Daoy (cell line): ENCODE data around the gene B3GNT5. TPM values are rescaled to one million over a fixed set of nuclear protein-coding genes. Genes with fewer than 3 reads are reported as not detected.
"Not testable (repeated sequence)": the region's sequence is repeated elsewhere in the genome, so short reads cannot be mapped to it uniquely, and the experiment has no call there.

ENCODE experiments used
- DNase-seq: peaks from one replicate; pipeline ENCODE4 v3.0.0-alpha.2; 2015; ENCODE audit warnings: low read depth
- total RNA-seq: library from RNA; depleted of rRNA; stranded (reverse); fragments of >200 nt; shearing (Covaris generic); gene quantifications from 2 replicates; pipeline ENCODE4 v1.2.3, GENCODE V29; 2014

B3GNT5 gene
- total RNA-seq, 1 experiment from 2014 or later: 14.1 TPM

GRCh38 chr3:183230251-183230650 is 22.8 kb upstream of the B3GNT5 start:
- not testable (repeated sequence) for DNase-seq

DNA sequence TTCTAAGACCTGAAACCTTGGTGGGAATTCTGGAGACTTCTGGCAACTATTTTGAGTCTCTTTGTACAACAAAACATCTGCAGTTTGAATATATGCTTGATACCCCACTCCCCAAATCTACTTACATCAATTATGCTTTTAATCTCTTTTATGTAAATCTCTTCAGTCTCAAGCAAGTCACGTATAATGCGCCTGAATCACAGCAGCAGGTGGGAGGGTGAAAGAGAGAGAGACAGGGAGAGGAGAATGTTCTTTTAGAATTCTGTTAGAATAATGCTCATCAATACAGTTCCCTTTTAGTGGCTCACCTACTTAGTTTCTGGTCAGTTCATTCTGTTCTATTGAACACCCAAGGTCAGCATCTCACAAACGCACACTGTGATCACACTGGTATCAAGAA is 22.2 kb upstream of the B3GNT5 start:
- DNase-seq: no peak

GRCh38 chr3:183233966-183234365 is 19.1 kb upstream of the B3GNT5 start:
- DNase-seq: no peak

DNA sequence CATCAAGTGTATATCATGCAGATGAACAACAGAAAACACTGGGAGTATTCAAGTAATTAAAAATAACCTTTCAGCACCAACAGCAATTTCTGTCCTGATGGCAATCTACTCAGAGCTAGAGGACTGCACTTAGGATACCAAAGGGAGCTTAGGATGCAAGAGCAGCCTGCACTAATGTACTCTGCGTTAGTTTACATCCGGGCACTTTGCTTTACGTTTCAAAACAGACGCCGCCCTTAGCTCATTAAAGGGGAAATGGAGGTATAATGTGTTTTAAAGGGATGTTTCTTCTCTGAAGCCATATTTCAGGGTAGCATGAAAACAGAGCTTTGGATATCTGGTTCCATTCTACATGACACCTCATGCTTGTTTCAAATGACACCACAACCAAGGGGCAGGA is 14.0 kb upstream of the B3GNT5 start:
- DNase-seq: no peak

GRCh38 chr3:183242431-183242830 is 10.6 kb upstream of the B3GNT5 start:
- DNase-seq: no peak

GRCh38 chr3:183244219-183244618 is 8.8 kb upstream of the B3GNT5 start:
- peak; percentile 78 for DNase-seq

- no peak for DNase-seq
These were observed 8.0 kb upstream of the B3GNT5 start for GRCh38 chr3:183244981-183245476.

DNA sequence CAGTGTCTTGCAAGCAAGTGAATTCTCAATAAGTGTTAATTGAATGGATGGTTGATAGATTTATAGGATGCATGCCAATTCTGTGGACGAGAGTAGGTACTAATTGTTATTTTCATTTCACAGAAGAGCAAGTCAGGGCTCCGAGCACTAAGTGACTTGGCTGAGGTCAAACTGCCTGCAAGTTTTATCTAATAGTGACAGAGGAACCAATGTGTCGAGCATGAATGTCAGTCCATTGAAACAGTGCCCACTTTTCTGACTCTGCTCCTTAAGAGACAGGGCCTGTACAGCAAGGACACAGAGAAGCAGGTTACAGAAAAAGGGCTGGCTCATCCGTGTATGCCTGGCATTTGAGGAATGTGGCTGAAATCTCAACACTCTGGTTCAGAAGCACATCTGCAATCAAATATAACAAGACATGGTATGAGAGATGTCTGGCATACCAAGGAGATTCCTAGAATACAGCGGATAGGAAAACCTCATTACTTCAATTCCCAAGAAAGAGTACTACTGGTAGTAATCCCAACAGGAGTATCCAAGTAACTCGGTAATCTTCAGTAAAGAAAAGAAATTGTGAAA is 6.0 kb upstream of the B3GNT5 start:
- no peak for DNase-seq

DNA sequence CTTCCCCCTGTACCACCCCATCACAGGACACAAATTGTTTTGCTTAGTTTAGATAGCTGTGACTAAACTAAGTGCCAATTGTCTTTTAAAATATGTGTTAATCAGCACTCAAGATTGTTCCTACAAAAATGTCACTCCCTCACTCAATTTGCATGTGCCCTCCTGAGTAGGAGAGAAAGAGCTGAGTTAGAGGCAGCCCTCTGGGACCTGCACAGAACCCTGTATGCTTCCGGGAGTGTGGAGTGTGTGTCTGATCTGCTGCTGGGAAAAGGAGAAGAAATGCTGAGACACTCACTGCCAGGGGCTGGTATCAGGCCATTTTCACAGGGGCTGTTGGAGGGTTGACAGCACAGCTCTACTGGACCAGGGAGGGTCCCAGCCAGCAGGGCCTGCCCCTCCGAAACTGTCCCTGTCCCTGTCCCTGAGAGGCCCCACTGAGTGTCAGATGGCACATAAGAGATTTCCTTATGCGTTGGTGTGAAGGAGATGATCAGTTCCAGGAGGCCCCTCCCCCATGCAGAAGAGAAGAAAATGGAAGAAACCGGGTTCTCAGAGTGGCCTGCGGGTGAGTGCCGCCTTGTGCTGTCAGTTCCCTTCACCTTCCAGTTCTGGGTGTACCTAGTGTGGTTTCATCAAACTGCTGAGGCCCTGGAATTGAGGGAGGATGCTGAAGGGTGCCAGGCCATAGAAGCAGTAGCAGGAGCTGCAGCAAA is 3.9 kb upstream of the B3GNT5 start:
- no peak for DNase-seq

DNA sequence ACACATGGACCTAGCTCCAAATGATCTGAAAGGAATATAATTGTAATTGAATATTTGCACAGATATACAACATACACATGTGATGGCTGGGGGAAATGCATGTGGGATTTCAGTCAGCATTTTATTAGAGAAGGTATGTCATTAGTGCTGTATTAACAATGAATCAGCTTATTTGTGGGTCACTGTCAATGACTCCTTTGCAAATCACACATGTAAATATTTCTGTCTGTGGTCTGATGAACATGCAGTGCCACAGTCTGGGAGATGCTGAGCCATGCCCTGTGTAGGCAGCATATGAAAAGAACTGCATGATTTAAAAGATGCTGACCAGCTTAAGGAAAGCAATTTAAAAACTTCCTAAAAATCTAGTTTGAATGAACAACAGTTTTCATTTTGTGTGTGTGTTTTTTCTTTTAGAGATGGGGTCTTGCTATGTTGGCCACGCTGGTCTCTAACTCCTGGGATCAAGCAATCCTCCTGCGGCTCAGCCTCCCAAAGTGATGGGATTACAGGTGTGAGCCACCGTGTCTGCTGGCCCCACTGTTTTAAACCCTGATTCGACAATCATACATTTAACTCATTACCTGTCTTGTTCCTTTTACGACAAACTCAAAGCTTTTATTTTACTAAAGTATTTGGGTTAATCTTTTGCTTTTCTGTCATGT is 803 bp upstream of the B3GNT5 start:
- no peak for DNase-seq

- DNase-seq: peak; percentile 61
These were observed 754 bp downstream of the B3GNT5 start for GRCh38 chr3:183253528-183254486.

- peak; percentile 35 for DNase-seq
These were observed 1.7 kb downstream of the B3GNT5 start for GRCh38 chr3:183254487-183255347.

DNA sequence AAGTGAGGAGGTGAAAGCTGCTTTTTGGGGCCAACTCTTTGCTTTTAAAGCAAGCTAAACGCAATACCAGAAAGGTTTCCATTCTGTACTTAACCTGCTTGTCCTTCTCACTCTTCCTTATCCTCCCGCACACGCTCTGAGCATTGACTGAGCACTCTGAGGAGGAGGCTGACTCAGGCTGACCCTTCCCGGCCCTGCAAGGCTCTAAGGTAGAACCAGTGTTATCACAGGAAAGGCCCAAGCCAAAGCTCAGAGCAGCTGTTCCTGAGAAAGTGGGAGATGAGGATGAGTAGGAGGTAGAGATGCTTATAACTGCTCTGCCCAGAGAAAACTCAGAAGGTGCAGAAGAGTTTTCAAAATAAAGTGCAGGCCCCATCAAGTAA is 2.3 kb downstream of the B3GNT5 start:
- DNase-seq: peak; percentile 71

GRCh38 chr3:183259087-183259486 is 6.0 kb downstream of the B3GNT5 start:
- DNase-seq: no peak

GRCh38 chr3:183259621-183260020 is 6.6 kb downstream of the B3GNT5 start:
- no peak for DNase-seq

GRCh38 chr3:183260167-183260904 is 7.3 kb downstream of the B3GNT5 start:
- no peak for DNase-seq

DNA sequence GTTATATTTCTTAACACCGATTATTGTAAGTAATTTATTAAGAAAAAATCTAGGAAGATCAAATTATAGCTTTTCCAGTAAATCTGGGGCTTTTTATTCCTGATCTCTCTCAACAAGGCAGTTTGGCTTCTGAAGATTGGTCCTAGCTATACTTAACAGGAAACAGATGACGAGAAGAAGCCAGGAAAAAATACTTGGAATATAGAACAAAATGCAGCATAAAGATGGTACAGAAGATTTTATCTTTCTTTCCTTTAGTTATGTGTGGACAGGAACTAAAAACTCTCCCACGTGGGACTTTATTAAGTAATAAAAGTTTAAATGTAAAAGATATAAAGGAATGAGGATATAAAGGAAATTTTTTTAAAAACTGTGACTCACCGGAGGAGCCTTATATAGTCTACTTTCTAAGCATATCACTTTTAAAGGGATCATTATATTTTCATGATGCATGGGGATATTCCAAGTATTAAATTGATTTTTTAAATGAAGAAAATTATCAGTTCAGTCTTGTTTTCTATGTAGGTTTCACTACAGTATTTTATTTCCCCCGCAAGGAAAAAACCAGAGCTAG is 8.2 kb downstream of the B3GNT5 start:
- DNase-seq: no peak

DNA sequence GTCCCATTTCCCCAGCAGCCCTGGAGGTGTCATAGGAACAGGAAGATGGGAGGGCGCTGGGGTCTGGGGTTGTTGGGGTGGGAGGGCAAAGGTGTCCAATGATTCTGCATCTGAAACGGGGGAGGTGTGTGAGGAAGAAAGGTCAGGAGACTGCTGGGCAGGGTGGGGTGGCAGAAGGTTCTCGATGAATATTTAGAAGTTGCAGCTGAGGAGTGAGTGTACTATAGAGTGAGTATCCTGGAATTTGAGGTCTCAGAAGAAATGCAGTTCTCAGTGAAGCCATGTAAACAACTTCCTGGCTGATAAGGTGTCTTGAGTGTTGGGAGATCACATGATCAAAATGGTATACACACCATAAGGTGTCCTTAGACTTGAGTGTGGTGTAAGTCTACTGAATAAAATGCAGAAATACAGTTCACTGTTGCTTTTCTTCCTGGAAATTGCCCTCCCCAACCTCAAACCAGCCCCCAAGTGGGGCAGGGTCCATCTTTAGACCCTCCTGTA is 9.9 kb downstream of the B3GNT5 start:
- DNase-seq: no peak

GRCh38 chr3:183264268-183264667 is 11.2 kb downstream of the B3GNT5 start:
- DNase-seq: no peak
